ENCODE measurements around the gene INTS4. TPM values are rescaled to one million over a fixed set of nuclear protein-coding genes. Genes with fewer than 3 reads are reported as not detected.

The INTS4 gene
- total RNA-seq, 3 donors from 2014 or later (not counting 1 experiment from before 2014, with no cell fraction given): 65.2 to 97.8 (median 67.5) TPM

GRCh38 chr11:77876045-77876444 lies 118.4 kb downstream of the INTS4 start:
- no peaks in the 10 kb centered on the region for H3K9me3 Mint-ChIP-seq
- peak overlapping the region in 1 of 2 donors; percentile 79 for H3K27ac Mint-ChIP-seq
- H3K4me1 Mint-ChIP-seq: peaks cover 10 to 20% of the 10 kb centered on the region in 2 donors
- no peak for ATAC-seq
- intact Hi-C loops (cut with micrococcal nuclease): no loop called here
- no peaks in the 10 kb centered on the region for H3K27me3 ChIP-seq (ENCODE audit: control insufficient read depth, insufficient read depth, low read length)
- no peak for DNase-seq
- H3K36me3 ChIP-seq (ENCODE audit: control insufficient read depth, insufficient read depth, low read length): peaks cover 62% of the 10 kb centered on the region
- no peaks in the 10 kb centered on the region for H3K9me3 ChIP-seq (ENCODE audit: control insufficient read depth, insufficient read depth, low read length)
- no peak overlapping the region for H3K4me3 Mint-ChIP-seq
- no peak overlapping the region for H3K27ac ChIP-seq (ENCODE audit: low read length)
- H3K4me1 ChIP-seq (ENCODE audit: control insufficient read depth, insufficient read depth, low read length): no peaks in the 10 kb centered on the region
- no peaks in the 10 kb centered on the region for H3K36me3 Mint-ChIP-seq
- TF ChIP-seq CTCF (IDR thresholded peaks at IDR 0.05): no peak
- H3K4me3 ChIP-seq (ENCODE audit: low read length): no peak overlapping the region
- no peaks in the 10 kb centered on the region for H3K27me3 Mint-ChIP-seq (ENCODE audit: low read depth in 2 of 2)
- 90% methylated on average over 3 of the region's 3 CpGs for WGBS (ENCODE audit: insufficient coverage)

GRCh38 chr11:77874206-77874605 lies 120.3 kb downstream of the INTS4 start:
- Histone ChIP-seq H3K36me3 (ENCODE audit: control insufficient read depth, insufficient read depth, low read length) (peaks cover 51% of the 10 kb centered on the region), H3K4me3 (ENCODE audit: low read length) (no peak overlapping the region), H3K27ac (ENCODE audit: low read length) (no peak overlapping the region), H3K27me3 (ENCODE audit: control insufficient read depth, insufficient read depth, low read length) (no peaks in the 10 kb centered on the region), H3K9me3 (ENCODE audit: control insufficient read depth, insufficient read depth, low read length) (no peaks in the 10 kb centered on the region), H3K4me1 (ENCODE audit: control insufficient read depth, insufficient read depth, low read length) (no peaks in the 10 kb centered on the region)
- Mint-ChIP-seq H3K4me1 (peaks cover 0 to 3% of the 10 kb centered on the region in 2 donors), H3K36me3 (no peaks in the 10 kb centered on the region), H3K27me3 (ENCODE audit: low read depth in 2 of 2) (no peaks in the 10 kb centered on the region), H3K4me3 (no peak overlapping the region), H3K9me3 (no peaks in the 10 kb centered on the region), H3K27ac (no peak overlapping the region)
- no peak for ATAC-seq
- no peak for DNase-seq
- WGBS (ENCODE audit: insufficient coverage): 98% methylated on average over 2 of the region's 3 CpGs
- intact Hi-C loops (cut with micrococcal nuclease): no loop called here
- no peak for TF ChIP-seq CTCF (IDR thresholded peaks at IDR 0.05)

GRCh38 chr11:77873345-77873744 lies 121.1 kb downstream of the INTS4 start:
- no peak for TF ChIP-seq CTCF (IDR thresholded peaks at IDR 0.05)
- ATAC-seq (no peak), DNase-seq (no peak)
- H3K27me3 Mint-ChIP-seq (ENCODE audit: low read depth in 2 of 2): no peaks in the 10 kb centered on the region
- Histone ChIP-seq H3K36me3 (ENCODE audit: control insufficient read depth, insufficient read depth, low read length) (peaks cover 43% of the 10 kb centered on the region), H3K4me1 (ENCODE audit: control insufficient read depth, insufficient read depth, low read length) (no peaks in the 10 kb centered on the region), H3K27me3 (ENCODE audit: control insufficient read depth, insufficient read depth, low read length) (no peaks in the 10 kb centered on the region), H3K9me3 (ENCODE audit: control insufficient read depth, insufficient read depth, low read length) (no peaks in the 10 kb centered on the region), H3K27ac (ENCODE audit: low read length) (no peak overlapping the region), H3K4me3 (ENCODE audit: low read length) (no peak overlapping the region)
- no peaks in the 10 kb centered on the region for H3K9me3 Mint-ChIP-seq
- no peaks in the 10 kb centered on the region for H3K4me1 Mint-ChIP-seq
- no CpG with 5 or more reads among the region's 1 CpG for WGBS (ENCODE audit: insufficient coverage)
- no peaks in the 10 kb centered on the region for H3K36me3 Mint-ChIP-seq
- H3K4me3 Mint-ChIP-seq: no peak overlapping the region
- intact Hi-C loops (cut with micrococcal nuclease): no loop called here
- no peak overlapping the region for H3K27ac Mint-ChIP-seq

- Histone ChIP-seq H3K9me3 (ENCODE audit: control insufficient read depth, insufficient read depth, low read length) (no peaks in the 10 kb centered on the region), H3K4me1 (ENCODE audit: control insufficient read depth, insufficient read depth, low read length) (no peaks in the 10 kb centered on the region), H3K36me3 (ENCODE audit: control insufficient read depth, insufficient read depth, low read length) (peaks cover 32% of the 10 kb centered on the region), H3K27ac (ENCODE audit: low read length) (no peak overlapping the region), H3K4me3 (ENCODE audit: low read length) (no peak overlapping the region), H3K27me3 (ENCODE audit: control insufficient read depth, insufficient read depth, low read length) (no peaks in the 10 kb centered on the region)
- H3K4me3 Mint-ChIP-seq: no peak overlapping the region
- no peaks in the 10 kb centered on the region for H3K36me3 Mint-ChIP-seq
- 90% methylated on average over 3 of the region's 3 CpGs for WGBS (ENCODE audit: insufficient coverage)
- TF ChIP-seq CTCF (IDR thresholded peaks at IDR 0.05): no peak
- no peaks in the 10 kb centered on the region for H3K9me3 Mint-ChIP-seq
- no peak overlapping the region for H3K27ac Mint-ChIP-seq
- no peaks in the 10 kb centered on the region for H3K4me1 Mint-ChIP-seq
- no peak for ATAC-seq
- DNase-seq: no peak
- intact Hi-C loops (cut with micrococcal nuclease): no loop called here
- H3K27me3 Mint-ChIP-seq (ENCODE audit: low read depth in 2 of 2): no peaks in the 10 kb centered on the region
Observed at GRCh38 chr11:77871855-77872254, 122.6 kb downstream of the INTS4 start.

All from natural killer cell (primary cell).